ENCODE results near the gene TMOD1. TPM values are rescaled to one million over a fixed set of nuclear protein-coding genes. Genes with fewer than 3 reads are reported as not detected.

Gene TMOD1
- total and polyA plus RNA-seq, 2 experiments from 2014 or later = 0.34 to 1.3 TPM

DNA sequence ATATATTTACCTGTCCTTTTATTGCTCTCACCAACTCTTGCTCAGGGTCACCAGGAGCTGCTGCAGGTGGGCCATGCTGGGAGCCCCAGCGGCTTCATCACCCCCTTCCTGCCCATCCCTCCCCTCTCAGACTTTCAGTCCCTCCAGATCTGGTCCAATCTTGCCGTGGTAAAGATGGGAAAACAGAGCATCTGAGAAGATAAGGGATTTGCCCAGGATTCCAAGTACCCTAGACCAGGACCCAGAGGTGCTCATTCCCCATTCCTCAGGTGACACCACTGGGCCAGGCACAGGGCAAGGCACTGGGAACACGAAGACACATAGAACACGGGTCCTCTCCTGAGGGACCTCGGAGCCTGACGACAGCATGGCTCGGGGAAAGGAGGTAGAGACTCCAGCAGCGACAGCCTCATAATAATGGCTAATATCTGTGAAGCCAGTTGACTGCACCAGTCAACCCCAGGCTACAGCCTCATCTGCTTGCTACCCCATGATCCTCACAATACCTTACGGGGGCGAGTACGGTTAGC lies 18.0 kb downstream of the TMOD1 start:
- Histone ChIP-seq H3F3A (ENCODE audit: insufficient read depth) (no peaks in the 10 kb centered on the region), H2AFZ (0 out of 2 replicates have a peak overlapping the region, but pooled peaks have one; percentile 39), H3K9me2 (ENCODE audit: insufficient read depth) (no peaks in the 10 kb centered on the region), H3K9me3 (ENCODE audit: low read depth) (no peaks in the 10 kb centered on the region), H3K27me3 (replicated peaks; ENCODE audit: insufficient read depth) (peaks cover 13% of the 10 kb centered on the region), H3K9ac (no peak overlapping the region), H3K4me3 (no peak overlapping the region), H3K36me3 (ENCODE audit: low read depth) (no peaks in the 10 kb centered on the region), H3K4me2 (ENCODE audit: unreplicated experiment) (no peak overlapping the region), H4K20me1 (ENCODE audit: insufficient read depth) (no peaks in the 10 kb centered on the region), H3K4me1 (ENCODE audit: insufficient read depth) (peaks cover 6% of the 10 kb centered on the region; the same call in 1 of the 2 replicates), H3K79me2 (ENCODE audit: insufficient read depth) (no peaks in the 10 kb centered on the region), H3K27ac (no peak overlapping the region)
- in situ Hi-C loops (cut with MboI) = no loop called here
- no peak for DNase-seq
- no peak for TF ChIP-seq EZH2 (IDR thresholded peaks at IDR 0.05; ENCODE audit: insufficient read depth, poor library complexity, severe bottlenecking)
- no peak for TF ChIP-seq EZH2phosphoT487 (IDR thresholded peaks at IDR 0.05; ENCODE audit: insufficient read depth, low read depth)
- 78 to 80% methylated on average over 11 of the region's 11 CpGs for WGBS, 2 experiments (ENCODE audit: low coverage in 1 of 2, low lambda C conversion rate in 2 of 2, missing lambda C conversion rate in 2 of 2)

DNA sequence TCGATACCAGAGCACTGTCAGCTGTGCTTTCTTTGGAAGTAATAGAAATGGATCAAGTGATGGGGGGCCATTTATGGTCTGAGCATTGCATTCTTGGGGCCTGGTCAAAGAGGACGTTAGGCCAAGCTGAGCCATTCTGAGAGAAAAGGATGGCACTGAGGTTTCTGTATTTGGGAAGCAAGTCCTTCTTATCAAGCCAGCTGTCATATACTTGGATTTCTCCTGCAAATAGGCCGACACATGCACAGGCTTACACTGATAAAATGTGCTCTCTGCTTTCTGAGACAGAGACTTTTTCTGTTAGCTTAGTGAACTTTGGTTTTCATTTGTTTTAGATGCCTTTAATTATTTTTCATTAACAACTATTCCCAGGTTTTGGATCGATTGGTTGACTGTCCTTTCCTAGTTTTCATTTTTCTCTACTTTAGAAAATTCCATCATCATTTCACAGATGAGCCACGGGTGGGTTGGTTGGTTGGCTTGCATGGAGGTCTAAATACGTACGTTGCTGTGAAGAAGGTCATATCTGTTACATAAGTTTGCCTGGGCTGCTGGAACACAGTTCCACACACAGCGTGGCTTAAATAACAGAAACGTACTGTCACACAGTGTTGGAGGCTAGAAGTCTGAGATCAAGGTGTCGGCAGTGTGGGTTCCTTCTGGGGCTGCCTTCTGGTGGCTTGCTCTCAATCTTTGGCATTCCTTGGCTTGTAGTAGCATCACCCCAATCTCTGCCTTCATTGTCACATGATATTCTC lies 20.3 kb downstream of the TMOD1 start:
- Histone ChIP-seq H2AFZ (no peak overlapping the region), H3K9me3 (ENCODE audit: low read depth) (no peaks in the 10 kb centered on the region), H3K4me2 (ENCODE audit: unreplicated experiment) (no peak overlapping the region), H3F3A (ENCODE audit: insufficient read depth) (no peaks in the 10 kb centered on the region), H3K9ac (no peak overlapping the region), H3K27me3 (replicated peaks; ENCODE audit: insufficient read depth) (peaks cover 9% of the 10 kb centered on the region), H3K9me2 (ENCODE audit: insufficient read depth) (no peaks in the 10 kb centered on the region), H3K36me3 (ENCODE audit: low read depth) (no peaks in the 10 kb centered on the region), H3K79me2 (ENCODE audit: insufficient read depth) (no peaks in the 10 kb centered on the region), H3K27ac (no peak overlapping the region), H3K4me3 (no peak overlapping the region), H3K4me1 (ENCODE audit: insufficient read depth) (peaks cover 6% of the 10 kb centered on the region; the same call in 1 of the 2 replicates), H4K20me1 (ENCODE audit: insufficient read depth) (no peaks in the 10 kb centered on the region)
- no peak for DNase-seq
- in situ Hi-C loops (cut with MboI) = no loop called here
- TF ChIP-seq EZH2phosphoT487 (IDR thresholded peaks at IDR 0.05; ENCODE audit: insufficient read depth, low read depth) = no peak
- no peak for TF ChIP-seq EZH2 (IDR thresholded peaks at IDR 0.05; ENCODE audit: insufficient read depth, poor library complexity, severe bottlenecking)
- WGBS, 2 experiments (ENCODE audit: low coverage in 1 of 2, low lambda C conversion rate in 2 of 2, missing lambda C conversion rate in 2 of 2) = 70% methylated on average over 10 of the region's 10 CpGs

- H3K4me3 ChIP-seq = no peak overlapping the region
- no peaks in the 10 kb centered on the region for H3K4me1 ChIP-seq (ENCODE audit: insufficient read depth)
- in situ Hi-C loops (cut with MboI) = no loop called here
- H3K9ac ChIP-seq = no peak overlapping the region
- peaks cover 9% of the 10 kb centered on the region for H3K27me3 ChIP-seq (replicated peaks; ENCODE audit: insufficient read depth)
- DNase-seq = no peak
- no peaks in the 10 kb centered on the region for H3F3A ChIP-seq (ENCODE audit: insufficient read depth)
- no peak overlapping the region for H3K27ac ChIP-seq
- H3K79me2 ChIP-seq (ENCODE audit: insufficient read depth) = no peaks in the 10 kb centered on the region
- TF ChIP-seq EZH2 (IDR thresholded peaks at IDR 0.05; ENCODE audit: insufficient read depth, poor library complexity, severe bottlenecking) (no peak), EZH2phosphoT487 (IDR thresholded peaks at IDR 0.05; ENCODE audit: insufficient read depth, low read depth) (no peak)
- no peaks in the 10 kb centered on the region for H3K9me3 ChIP-seq (ENCODE audit: low read depth)
- no peaks in the 10 kb centered on the region for H3K9me2 ChIP-seq (ENCODE audit: insufficient read depth)
- H2AFZ ChIP-seq = no peak overlapping the region
- 42 to 48% methylated on average over 4 of the region's 4 CpGs for WGBS, 2 experiments (ENCODE audit: low coverage in 1 of 2, low lambda C conversion rate in 2 of 2, missing lambda C conversion rate in 2 of 2)
- no peak overlapping the region for H3K4me2 ChIP-seq (ENCODE audit: unreplicated experiment)
- H4K20me1 ChIP-seq (ENCODE audit: insufficient read depth) = no peaks in the 10 kb centered on the region
- no peaks in the 10 kb centered on the region for H3K36me3 ChIP-seq (ENCODE audit: low read depth)
Observed at GRCh38 chr9:97524424-97524823, 23.0 kb downstream of the TMOD1 start.

GRCh38 chr9:97525451-97525850 lies 24.0 kb downstream of the TMOD1 start:
- Histone ChIP-seq H3K9ac (no peak overlapping the region), H3K9me3 (ENCODE audit: low read depth) (no peaks in the 10 kb centered on the region), H3F3A (ENCODE audit: insufficient read depth) (no peaks in the 10 kb centered on the region), H3K27ac (no peak overlapping the region; the same call in 1 of the 2 replicates), H3K27me3 (replicated peaks; ENCODE audit: insufficient read depth) (peaks cover 9% of the 10 kb centered on the region), H3K4me1 (ENCODE audit: insufficient read depth) (no peaks in the 10 kb centered on the region), H3K36me3 (ENCODE audit: low read depth) (no peaks in the 10 kb centered on the region), H2AFZ (no peak overlapping the region), H4K20me1 (ENCODE audit: insufficient read depth) (no peaks in the 10 kb centered on the region), H3K4me2 (ENCODE audit: unreplicated experiment) (no peak overlapping the region), H3K79me2 (ENCODE audit: insufficient read depth) (no peaks in the 10 kb centered on the region), H3K9me2 (ENCODE audit: insufficient read depth) (no peaks in the 10 kb centered on the region), H3K4me3 (no peak overlapping the region)
- WGBS, 2 experiments (ENCODE audit: low coverage in 1 of 2, low lambda C conversion rate in 2 of 2, missing lambda C conversion rate in 2 of 2) = 30 to 36% methylated on average over 2 of the region's 2 CpGs
- DNase-seq = peak; percentile 55
- in situ Hi-C loops (cut with MboI) = no loop called here
- TF ChIP-seq EZH2phosphoT487 (IDR thresholded peaks at IDR 0.05; ENCODE audit: insufficient read depth, low read depth) = no peak
- TF ChIP-seq EZH2 (IDR thresholded peaks at IDR 0.05; ENCODE audit: insufficient read depth, poor library complexity, severe bottlenecking) = no peak
